H1 (cell line): ENCODE data around the gene FGF21. TPM values are rescaled to one million over a fixed set of nuclear protein-coding genes. Genes with fewer than 3 reads are reported as not detected.

Experiments used
- ASH2L ChIP-seq: fragments of 200-600, 300-600 bp; sonication (generic); IDR thresholded peaks from one replicate; pipeline ENCODE4 v1.7.1; 2017; ENCODE audit warnings: low read length
- ATF3 ChIP-seq: IDR thresholded peaks from 2 replicates; pipeline ENCODE4 v1.6.1; 2011; ENCODE audit warnings: low read depth, mild to moderate bottlenecking, low read length; ENCODE audit not compliant: insufficient read depth
- BCL11A ChIP-seq, 2 experiments: IDR thresholded peaks; one replicate each; pipeline ENCODE4 v1.6.1; 2011; ENCODE audit warnings: low read depth in 2 of 2, low read length in 2 of 2, mild to moderate bottlenecking in 2 of 2
- CHD2 ChIP-seq: IDR thresholded peaks from 2 replicates; pipeline ENCODE4 v1.6.1; 2012; ENCODE audit warnings: low read length, improper control_type of control experiment
- EP300 ChIP-seq, 2 experiments: IDR thresholded peaks; 1 replicate in 1 of 2; 2 replicates in 1 of 2; pipeline ENCODE4 v1.6.1; 2011 to 2012; ENCODE audit warnings: low read depth in 2 of 2, low read length in 2 of 2, mild to moderate bottlenecking in 2 of 2, borderline replicate concordance in 1 of 2, inconsistent platforms in 1 of 2, moderate library complexity in 1 of 2
- FOSL1 ChIP-seq: IDR thresholded peaks from 2 replicates; pipeline ENCODE4 v1.6.1; 2011; ENCODE audit warnings: mild to moderate bottlenecking, low read depth, low read length, moderate library complexity; ENCODE audit not compliant: insufficient read depth
- GTF2F1 ChIP-seq: IDR thresholded peaks from 2 replicates; pipeline ENCODE4 v1.6.1; 2012; ENCODE audit warnings: low read depth, low read length, improper control_type of control experiment, borderline replicate concordance
- HDAC2 ChIP-seq, 2 experiments: fragments of 300-600 bp in 1 of 2; sonication (generic) in 1 of 2; IDR thresholded peaks; 2 replicates each; pipeline ENCODE4 v1.6.1; 2011 to 2012; ENCODE audit warnings: low read depth in 2 of 2, low read length in 2 of 2, mild to moderate bottlenecking in 2 of 2, moderate library complexity in 2 of 2, borderline replicate concordance in 1 of 2, inconsistent platforms in 1 of 2
- JUN ChIP-seq: IDR thresholded peaks from 2 replicates; pipeline ENCODE4 v1.6.1; 2011; ENCODE audit warnings: low read depth, mild to moderate bottlenecking, improper control_type of control experiment, low read length
- POU5F1 ChIP-seq: IDR thresholded peaks from 2 replicates; pipeline ENCODE4 v1.6.1; 2011; ENCODE audit warnings: low read depth, mild to moderate bottlenecking, low read length, moderate library complexity
- RAD21 ChIP-seq, 2 experiments: IDR thresholded peaks in 1 of 2; conservative IDR thresholded peaks in 1 of 2; 2 replicates each; pipeline ENCODE4 v1.6.1; 2011; ENCODE audit warnings: low read depth in 2 of 2, low read length in 2 of 2, improper control_type of control experiment in 1 of 2, inconsistent platforms in 1 of 2, mild to moderate bottlenecking in 1 of 2, moderate library complexity in 1 of 2
- SIN3A ChIP-seq, 2 experiments: IDR thresholded peaks in 1 of 2; conservative IDR thresholded peaks in 1 of 2; 2 replicates each; pipeline ENCODE4 v1.6.1; 2011 to 2012; ENCODE audit warnings: low read length in 2 of 2, improper control_type of control experiment in 1 of 2, low read depth in 1 of 2, mild to moderate bottlenecking in 1 of 2
- SIX5 ChIP-seq: IDR thresholded peaks from 2 replicates; pipeline ENCODE4 v1.6.1; 2011; ENCODE audit warnings: mild to moderate bottlenecking, low read depth, low read length
- SP1 ChIP-seq: IDR thresholded peaks from 2 replicates; pipeline ENCODE4 v1.6.1; 2011; ENCODE audit warnings: low read depth, low read length
- USF2 ChIP-seq: IDR thresholded peaks from 2 replicates; pipeline ENCODE4 v1.6.1; 2011; ENCODE audit warnings: low read length, improper control_type of control experiment
- ZNF274 ChIP-seq: IDR thresholded peaks from 2 replicates; pipeline ENCODE4 v1.7.0; 2012; ENCODE audit warnings: low read length, borderline replicate concordance; ENCODE audit errors: extremely low read depth
- polyA plus RNA-seq, 7 experiments: library from polyadenylated mRNA; depleted of rRNA in 3 of 7; stranded (reverse) in 5 of 7; unstranded in 2 of 7; fragments of >200 nt in 5 of 7; fragments of 200-250 nt in 2 of 7; gene quantifications; 1 replicate in 5 of 7; 2 replicates in 1 of 7; 4 replicates in 1 of 7; pipeline versions ENCODE4 v1.2.1 to v1.2.3, GENCODE V29; 2011 to 2013; ENCODE audit warnings: missing spikeins in 2 of 7, mixed read lengths in 2 of 7
- total RNA-seq: library from RNA; stranded (reverse); fragmentation: NEBNext Ultra II Directional; extraction: Animal tissue kit (Norgen Biotek cat#: 25700); gene quantifications from 2 replicates; pipeline ENCODE4 v1.2.1, GENCODE V29; 2021
- TF ChIP-seq, protein P1 (sequence below), 3 experiments: IDR thresholded peaks; 1 replicate in 2 of 3; 2 replicates in 1 of 3; pipeline versions ENCODE4 v1.5.1 to v1.6.1; 2011; ENCODE audit warnings: low read length in 3 of 3, mild to moderate bottlenecking in 3 of 3, inconsistent platforms in 2 of 3, low read depth in 1 of 3, moderate library complexity in 1 of 3; ENCODE audit not compliant: insufficient read depth in 1 of 3; ENCODE audit errors: control extremely low read depth in 1 of 3
- TF ChIP-seq, protein P2 (sequence below): IDR thresholded peaks from 2 replicates; pipeline ENCODE4 v1.6.1; 2012; ENCODE audit warnings: inconsistent platforms

FGF21 gene
- total and polyA plus RNA-seq, 2 of the 8 experiments (the other 6 are each of a cell fraction or from before 2014, with no cell fraction given), result 0.48 to 0.80 TPM

GRCh38 chr19:48795055-48795684 lies 39.8 kb downstream of the FGF21 start (continued):
- TF ChIP-seq SIN3A (conservative IDR thresholded peaks at IDR 0.05 in 1 of 2, IDR thresholded peaks at IDR 0.05 in 1 of 2; ENCODE audit: low read depth in 1 of 2, low read length in 2 of 2) (peak in 1 of 2 experiments; percentile 87; a peak in 1 of 4 replicates), SP1 (peak; percentile 33; the same call in 1 of the 2 replicates), CHD2 (0 out of 2 replicates have a peak, but pooled peaks have one; percentile 48), FOSL1 (no peak), ASH2L (peak; percentile 74), ZNF274 (no peak), JUN (no peak), ATF3 (peak; percentile 36; the same call in 1 of the 2 replicates), SIX5 (peak; percentile 100), HDAC2 (IDR thresholded peaks at IDR 0.05; ENCODE audit: borderline replicate concordance in 1 of 2, low read depth in 2 of 2, low read length in 2 of 2) (0 out of 4 replicates have a peak, but pooled peaks of 1 of the 2 experiments have one; percentile 59), POU5F1 (no peak), GTF2F1 (no peak), EP300 (IDR thresholded peaks at IDR 0.05; ENCODE audit: borderline replicate concordance in 1 of 2, low read depth in 2 of 2, low read length in 2 of 2) (no peak), RAD21 (IDR thresholded peaks at IDR 0.05 in 1 of 2, conservative IDR thresholded peaks at IDR 0.05 in 1 of 2; ENCODE audit: low read depth in 2 of 2, low read length in 2 of 2) (peak; percentile 75 to 79), BCL11A (IDR thresholded peaks at IDR 0.05; ENCODE audit: low read depth in 2 of 2, low read length in 2 of 2) (no peak), USF2 (no peak)
- TF ChIP-seq, protein P1, sequence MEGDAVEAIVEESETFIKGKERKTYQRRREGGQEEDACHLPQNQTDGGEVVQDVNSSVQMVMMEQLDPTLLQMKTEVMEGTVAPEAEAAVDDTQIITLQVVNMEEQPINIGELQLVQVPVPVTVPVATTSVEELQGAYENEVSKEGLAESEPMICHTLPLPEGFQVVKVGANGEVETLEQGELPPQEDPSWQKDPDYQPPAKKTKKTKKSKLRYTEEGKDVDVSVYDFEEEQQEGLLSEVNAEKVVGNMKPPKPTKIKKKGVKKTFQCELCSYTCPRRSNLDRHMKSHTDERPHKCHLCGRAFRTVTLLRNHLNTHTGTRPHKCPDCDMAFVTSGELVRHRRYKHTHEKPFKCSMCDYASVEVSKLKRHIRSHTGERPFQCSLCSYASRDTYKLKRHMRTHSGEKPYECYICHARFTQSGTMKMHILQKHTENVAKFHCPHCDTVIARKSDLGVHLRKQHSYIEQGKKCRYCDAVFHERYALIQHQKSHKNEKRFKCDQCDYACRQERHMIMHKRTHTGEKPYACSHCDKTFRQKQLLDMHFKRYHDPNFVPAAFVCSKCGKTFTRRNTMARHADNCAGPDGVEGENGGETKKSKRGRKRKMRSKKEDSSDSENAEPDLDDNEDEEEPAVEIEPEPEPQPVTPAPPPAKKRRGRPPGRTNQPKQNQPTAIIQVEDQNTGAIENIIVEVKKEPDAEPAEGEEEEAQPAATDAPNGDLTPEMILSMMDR (IDR thresholded peaks at IDR 0.05; ENCODE audit: control extremely low read depth in 1 of 3, insufficient read depth in 1 of 3, low read depth in 1 of 3, low read length in 3 of 3), result peak; percentile 84 to 90 (median 87)
- TF ChIP-seq, protein P2, sequence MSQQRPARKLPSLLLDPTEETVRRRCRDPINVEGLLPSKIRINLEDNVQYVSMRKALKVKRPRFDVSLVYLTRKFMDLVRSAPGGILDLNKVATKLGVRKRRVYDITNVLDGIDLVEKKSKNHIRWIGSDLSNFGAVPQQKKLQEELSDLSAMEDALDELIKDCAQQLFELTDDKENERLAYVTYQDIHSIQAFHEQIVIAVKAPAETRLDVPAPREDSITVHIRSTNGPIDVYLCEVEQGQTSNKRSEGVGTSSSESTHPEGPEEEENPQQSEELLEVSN, result no peak
